Vagina (tissue), 2 donors: ENCODE measurements around the gene KCNIP4. TPM values are rescaled to one million over a fixed set of nuclear protein-coding genes. Genes with fewer than 3 reads are reported as not detected.

Experiments
- DNase-seq, 2 donors: peaks; one replicate each; pipeline ENCODE4 v3.0.0-alpha.2; 2017; ENCODE audit errors: extremely low spot score in 2 of 2
- H3K27ac ChIP-seq: fragments of 200-600 bp; sonication (generic); one replicate; pipeline ENCODE4 v1.5.1; 2019
- H3K27me3 ChIP-seq: fragments of 200-600 bp; sonication (generic); one replicate; pipeline ENCODE4 v1.5.1; 2019
- H3K36me3 ChIP-seq, 2 donors: fragments of 200-600 bp; sonication (generic); one replicate each; pipeline ENCODE4 v1.5.1; 2017 to 2019
- H3K4me1 ChIP-seq: fragments of 200-600 bp; sonication (generic); one replicate; pipeline ENCODE4 v1.5.1; 2019
- H3K4me3 ChIP-seq, 2 donors: fragments of 200-600 bp; sonication (generic); 1 replicate in 1 of 2; 2 replicates in 1 of 2; pipeline ENCODE4 v1.5.1; 2016 to 2019
- H3K9me3 ChIP-seq: fragments of 200-600 bp; sonication (generic); one replicate; pipeline ENCODE4 v1.5.1; 2019
- POLR2A ChIP-seq, 2 donors: fragments of 450-650 bp; IDR thresholded peaks; one replicate each; pipeline ENCODE4 v1.6.1; 2017; ENCODE audit warnings: antibody characterized with exemption in 2 of 2, mild to moderate bottlenecking in 2 of 2, moderate library complexity in 2 of 2
- POLR2AphosphoS5 ChIP-seq, 2 donors: sonication (generic); formaldehyde crosslinking; IDR thresholded peaks; one replicate each; pipeline ENCODE4 v1.9.0; 2017; ENCODE audit warnings: antibody characterized with exemption in 2 of 2, mild to moderate bottlenecking in 2 of 2, low read depth in 1 of 2; ENCODE audit not compliant: insufficient read depth in 1 of 2
- intact Hi-C: fragments of 100-400 bp; cut with DNase I; formaldehyde crosslinking; loops from one replicate; pipeline ENCODE4 v1.15.1; 2023
- total RNA-seq: library from RNA; depleted of rRNA; stranded (reverse); fragments of >200 nt; gene quantifications from one replicate; pipeline ENCODE4 v1.2.3, GENCODE V29; 2016
- TF ChIP-seq, protein P1 (sequence below), 3 experiments: fragments of 450-650 bp in 2 of 3; fragments of 200-600 bp in 1 of 3; sonication (generic) in 1 of 3; IDR thresholded peaks; one replicate each; pipeline ENCODE4 v1.5.1; 2017 to 2019; ENCODE audit warnings: antibody characterized with exemption in 3 of 3, mild to moderate bottlenecking in 2 of 3, moderate library complexity in 2 of 3

The KCNIP4 gene
- total RNA-seq, 1 donor from 2014 or later: not detected

DNA sequence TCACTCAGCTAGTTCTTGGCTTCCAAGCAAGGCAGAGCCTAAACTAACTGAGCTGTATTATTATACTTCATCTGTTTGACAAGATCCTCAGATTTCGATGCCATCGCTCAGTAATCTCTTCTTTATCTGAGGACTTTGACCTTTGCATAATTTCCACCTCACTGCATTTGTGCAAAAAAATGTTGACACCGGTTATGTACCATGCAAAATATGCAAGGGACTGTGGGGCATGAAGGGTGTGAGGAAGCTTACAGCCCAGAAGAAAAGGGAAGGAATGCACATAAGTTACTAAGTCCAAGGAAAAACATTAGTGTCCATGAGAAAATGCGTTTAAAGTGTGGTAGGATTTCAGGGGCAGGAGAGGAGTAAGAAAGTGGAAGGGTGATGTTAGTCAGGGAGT lies 953.0 kb downstream of the KCNIP4 start:
- Histone ChIP-seq H3K27me3 (no peaks in the 10 kb centered on the region), H3K4me1 (no peaks in the 10 kb centered on the region), H3K4me3 (no peak overlapping the region), H3K36me3 (no peaks in the 10 kb centered on the region), H3K27ac (no peak overlapping the region), H3K9me3 (no peaks in the 10 kb centered on the region)
- TF ChIP-seq POLR2AphosphoS5 (IDR thresholded peaks at IDR 0.05; ENCODE audit: insufficient read depth in 1 of 2, low read depth in 1 of 2) (no peak), POLR2A (IDR thresholded peaks at IDR 0.05) (no peak)
- TF ChIP-seq, protein P1, sequence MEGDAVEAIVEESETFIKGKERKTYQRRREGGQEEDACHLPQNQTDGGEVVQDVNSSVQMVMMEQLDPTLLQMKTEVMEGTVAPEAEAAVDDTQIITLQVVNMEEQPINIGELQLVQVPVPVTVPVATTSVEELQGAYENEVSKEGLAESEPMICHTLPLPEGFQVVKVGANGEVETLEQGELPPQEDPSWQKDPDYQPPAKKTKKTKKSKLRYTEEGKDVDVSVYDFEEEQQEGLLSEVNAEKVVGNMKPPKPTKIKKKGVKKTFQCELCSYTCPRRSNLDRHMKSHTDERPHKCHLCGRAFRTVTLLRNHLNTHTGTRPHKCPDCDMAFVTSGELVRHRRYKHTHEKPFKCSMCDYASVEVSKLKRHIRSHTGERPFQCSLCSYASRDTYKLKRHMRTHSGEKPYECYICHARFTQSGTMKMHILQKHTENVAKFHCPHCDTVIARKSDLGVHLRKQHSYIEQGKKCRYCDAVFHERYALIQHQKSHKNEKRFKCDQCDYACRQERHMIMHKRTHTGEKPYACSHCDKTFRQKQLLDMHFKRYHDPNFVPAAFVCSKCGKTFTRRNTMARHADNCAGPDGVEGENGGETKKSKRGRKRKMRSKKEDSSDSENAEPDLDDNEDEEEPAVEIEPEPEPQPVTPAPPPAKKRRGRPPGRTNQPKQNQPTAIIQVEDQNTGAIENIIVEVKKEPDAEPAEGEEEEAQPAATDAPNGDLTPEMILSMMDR (IDR thresholded peaks at IDR 0.05): no peak
- intact Hi-C loops: no loop called here
- DNase-seq: no peak

GRCh38 chr4:20995015-20995414 lies 953.6 kb downstream of the KCNIP4 start:
- no peaks in the 10 kb centered on the region for H3K36me3 ChIP-seq
- H3K27me3 ChIP-seq: no peaks in the 10 kb centered on the region
- no peak overlapping the region for H3K27ac ChIP-seq
- intact Hi-C loops: no loop called here
- no peak for DNase-seq
- H3K4me1 ChIP-seq: no peaks in the 10 kb centered on the region
- H3K4me3 ChIP-seq: no peak overlapping the region
- TF ChIP-seq POLR2AphosphoS5 (IDR thresholded peaks at IDR 0.05; ENCODE audit: insufficient read depth in 1 of 2, low read depth in 1 of 2) (no peak), POLR2A (IDR thresholded peaks at IDR 0.05) (no peak)
- TF ChIP-seq, protein P1 (IDR thresholded peaks at IDR 0.05): no peak
- no peaks in the 10 kb centered on the region for H3K9me3 ChIP-seq

- intact Hi-C loops: no loop called here
- TF ChIP-seq POLR2A (IDR thresholded peaks at IDR 0.05) (no peak), POLR2AphosphoS5 (IDR thresholded peaks at IDR 0.05; ENCODE audit: insufficient read depth in 1 of 2, low read depth in 1 of 2) (no peak)
- TF ChIP-seq, protein P1 (IDR thresholded peaks at IDR 0.05): no peak
- no peak for DNase-seq
- Histone ChIP-seq H3K4me1 (no peaks in the 10 kb centered on the region), H3K36me3 (no peaks in the 10 kb centered on the region), H3K9me3 (no peaks in the 10 kb centered on the region), H3K27me3 (no peaks in the 10 kb centered on the region), H3K27ac (no peak overlapping the region), H3K4me3 (no peak overlapping the region)
Observed at GRCh38 chr4:20992002-20992401, 956.6 kb downstream of the KCNIP4 start.

- Histone ChIP-seq H3K27ac (no peak overlapping the region), H3K36me3 (no peaks in the 10 kb centered on the region), H3K9me3 (no peaks in the 10 kb centered on the region), H3K4me1 (peaks cover 9% of the 10 kb centered on the region), H3K27me3 (no peaks in the 10 kb centered on the region), H3K4me3 (no peak overlapping the region)
- no peak for DNase-seq
- intact Hi-C loops: no loop called here
- TF ChIP-seq POLR2A (IDR thresholded peaks at IDR 0.05): no peak
- TF ChIP-seq, protein P1 (IDR thresholded peaks at IDR 0.05): no peak
- TF ChIP-seq POLR2AphosphoS5 (IDR thresholded peaks at IDR 0.05; ENCODE audit: insufficient read depth in 1 of 2, low read depth in 1 of 2): no peak
Observed at GRCh38 chr4:20987191-20987590, 961.4 kb downstream of the KCNIP4 start.

GRCh38 chr4:20984576-20984836 lies 964.1 kb downstream of the KCNIP4 start:
- DNase-seq: no peak
- Histone ChIP-seq H3K9me3 (no peaks in the 10 kb centered on the region), H3K4me3 (no peak overlapping the region)

More at GRCh38 chr4:20984576-20984836, 964.1 kb downstream of the KCNIP4 start:
- TF ChIP-seq POLR2A (IDR thresholded peaks at IDR 0.05) (no peak), POLR2AphosphoS5 (IDR thresholded peaks at IDR 0.05; ENCODE audit: insufficient read depth in 1 of 2, low read depth in 1 of 2) (no peak)
- TF ChIP-seq, protein P1 (IDR thresholded peaks at IDR 0.05): no peak
- intact Hi-C loops: no loop called here
- Histone ChIP-seq H3K4me1 (peaks cover 9% of the 10 kb centered on the region), H3K27me3 (no peaks in the 10 kb centered on the region), H3K36me3 (no peaks in the 10 kb centered on the region), H3K27ac (no peak overlapping the region)
